Chondrocyte (in vitro differentiated cells): ENCODE measurements around the gene BCAS2. TPM values are rescaled to one million over a fixed set of nuclear protein-coding genes. Genes with fewer than 3 reads are reported as not detected.
A peak's percentile ranks its signal among the peaks of the same experiment; 100 is the strongest.

Experiments
- DNase-seq: peaks from one replicate; pipeline ENCODE4 v3.0.0; 2021; ENCODE audit warnings: mixed read lengths, low spot score
- H3K27ac Mint-ChIP-seq: one replicate; pipeline ENCODE4 v1.8.0; 2021; ENCODE audit warnings: mild to moderate bottlenecking, moderate library complexity, mixed read lengths; ENCODE audit not compliant: unreplicated experiment
- H3K27me3 Mint-ChIP-seq: 2 replicates; pipeline ENCODE4 v1.8.0; 2021; ENCODE audit warnings: low read depth, mixed read lengths
- H3K36me3 Mint-ChIP-seq: 2 replicates; pipeline ENCODE4 v1.8.0; 2021; ENCODE audit warnings: low read depth, mixed read lengths
- H3K4me1 Mint-ChIP-seq: 2 replicates; pipeline ENCODE4 v1.8.0; 2021; ENCODE audit warnings: low read depth, mild to moderate bottlenecking, mixed read lengths
- H3K4me3 Mint-ChIP-seq: one replicate; pipeline ENCODE4 v1.8.0; 2021; ENCODE audit warnings: mild to moderate bottlenecking, moderate library complexity, mixed read lengths; ENCODE audit not compliant: unreplicated experiment
- H3K9me3 Mint-ChIP-seq: 2 replicates; pipeline ENCODE4 v1.8.0; 2021; ENCODE audit warnings: low read depth, mixed read lengths
- CTCF ChIP-seq: fragments of 200-600 bp; sonication (generic); IDR thresholded peaks from 2 replicates; pipeline ENCODE4 v1.5.0; 2021; ENCODE audit warnings: antibody characterized with exemption, mild to moderate bottlenecking, moderate library complexity
- total RNA-seq: library from RNA; stranded (reverse); gene quantifications from 3 replicates; pipeline ENCODE4 v1.2.1, GENCODE V29; 2021

Gene BCAS2
- total RNA-seq, 1 donor from 2014 or later = 36.0 TPM

- no peak for DNase-seq
- TF ChIP-seq CTCF = no peak
- no peaks in the 10 kb centered on the region for H3K4me1 Mint-ChIP-seq
- H3K4me3 Mint-ChIP-seq = no peak overlapping the region
- H3K27me3 Mint-ChIP-seq = no peaks in the 10 kb centered on the region
- H3K36me3 Mint-ChIP-seq = no peaks in the 10 kb centered on the region
- H3K27ac Mint-ChIP-seq = no peak overlapping the region
- no peaks in the 10 kb centered on the region for H3K9me3 Mint-ChIP-seq
Observed at GRCh38 chr1:114559356-114559755, 22.1 kb downstream of the BCAS2 start.

GRCh38 chr1:114558544-114558943 is 22.9 kb downstream of the BCAS2 start:
- Mint-ChIP-seq H3K4me1 (no peaks in the 10 kb centered on the region), H3K27me3 (no peaks in the 10 kb centered on the region), H3K4me3 (no peak overlapping the region), H3K27ac (no peak overlapping the region), H3K9me3 (no peaks in the 10 kb centered on the region), H3K36me3 (no peaks in the 10 kb centered on the region)
- DNase-seq = no peak
- peak; percentile 64 for TF ChIP-seq CTCF

GRCh38 chr1:114554577-114554976 is 26.8 kb downstream of the BCAS2 start:
- Mint-ChIP-seq H3K4me3 (no peak overlapping the region), H3K4me1 (no peaks in the 10 kb centered on the region), H3K9me3 (no peaks in the 10 kb centered on the region), H3K27me3 (no peaks in the 10 kb centered on the region), H3K36me3 (no peaks in the 10 kb centered on the region), H3K27ac (no peak overlapping the region)
- DNase-seq = no peak
- no peak for TF ChIP-seq CTCF

GRCh38 chr1:114552106-114552639 is 29.2 kb downstream of the BCAS2 start:
- TF ChIP-seq CTCF = no peak
- H3K9me3 Mint-ChIP-seq = no peaks in the 10 kb centered on the region
- H3K27ac Mint-ChIP-seq = no peak overlapping the region
- H3K4me3 Mint-ChIP-seq = no peak overlapping the region
- peaks cover 2% of the 10 kb centered on the region for H3K27me3 Mint-ChIP-seq
- no peaks in the 10 kb centered on the region for H3K4me1 Mint-ChIP-seq
- H3K36me3 Mint-ChIP-seq = no peaks in the 10 kb centered on the region
- no peak for DNase-seq

- Mint-ChIP-seq H3K4me3 (no peak overlapping the region), H3K27ac (no peak overlapping the region), H3K36me3 (no peaks in the 10 kb centered on the region), H3K27me3 (peaks cover 2% of the 10 kb centered on the region), H3K9me3 (no peaks in the 10 kb centered on the region), H3K4me1 (no peaks in the 10 kb centered on the region)
- TF ChIP-seq CTCF = no peak
- DNase-seq = no peak
Observed at GRCh38 chr1:114551400-114551799, 30.0 kb downstream of the BCAS2 start.
